Stimulated activated CD4-positive, alpha-beta T cell treated with anti-CD3 and anti-CD28 coated beads, Interleukin-1b, Interleukin-23, amount 100 ng/mL, for 48 hours (primary cell): ENCODE results near the gene MTG1.
"Not testable (repeated sequence)": the region's sequence is repeated elsewhere in the genome, so short reads cannot be mapped to it uniquely, and the experiment has no call there.

Source experiments
- DNase-seq: peaks from one replicate; pipeline ENCODE4 v3.0.0-alpha.2; 2020

The MTG1 gene

DNA sequence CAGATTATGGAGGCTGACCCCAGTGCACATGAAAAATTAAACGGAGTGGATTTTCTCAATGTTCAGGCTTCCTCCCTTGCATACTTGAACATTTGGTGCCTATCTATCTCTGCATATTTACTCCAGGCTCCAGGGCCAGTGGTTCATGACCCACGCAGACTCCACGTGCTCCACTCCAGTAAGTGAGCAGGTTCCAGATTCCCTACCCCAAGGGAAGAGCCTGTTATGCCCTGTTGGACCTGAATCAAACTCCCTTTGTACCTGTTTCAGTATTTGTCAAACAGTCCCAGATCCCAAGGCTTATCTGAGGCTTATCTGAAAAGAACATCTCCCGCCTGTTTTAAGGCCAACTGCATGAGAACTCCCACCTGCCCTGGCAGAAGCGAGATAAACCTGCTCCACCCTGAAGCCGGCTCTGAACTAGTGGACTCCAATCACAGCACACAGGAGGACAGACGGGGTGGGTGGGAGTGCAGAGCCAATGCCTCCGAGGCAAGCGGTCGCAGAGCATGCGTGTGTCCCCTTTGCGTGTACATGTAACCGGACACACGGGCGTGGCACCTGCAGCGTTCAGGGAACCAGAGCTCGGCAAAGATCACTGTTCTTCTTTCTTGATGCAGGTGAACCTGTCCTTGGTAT is 33.9 kb upstream of the MTG1 start:
- DNase-seq, result no peak

DNA sequence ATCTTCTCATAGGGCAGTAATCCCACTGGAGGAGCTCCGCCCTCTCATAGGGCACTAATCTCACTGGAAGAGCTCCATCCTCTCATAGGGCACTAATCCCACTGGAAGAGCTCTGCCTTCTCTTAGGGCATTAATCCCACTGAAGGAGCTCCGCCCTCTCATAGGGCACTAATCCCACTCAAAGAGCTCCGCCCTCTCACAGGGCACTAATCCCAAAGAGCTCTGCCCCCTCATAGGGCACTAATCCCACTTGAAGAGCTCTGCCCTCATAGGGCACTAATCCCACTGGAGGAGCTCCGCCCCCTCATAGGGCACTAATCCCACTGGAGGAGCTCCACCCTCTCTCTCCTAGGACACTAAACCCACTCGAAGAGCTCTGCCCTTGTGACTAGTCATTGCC is 32.7 kb upstream of the MTG1 start:
- DNase-seq, result no peak

DNA sequence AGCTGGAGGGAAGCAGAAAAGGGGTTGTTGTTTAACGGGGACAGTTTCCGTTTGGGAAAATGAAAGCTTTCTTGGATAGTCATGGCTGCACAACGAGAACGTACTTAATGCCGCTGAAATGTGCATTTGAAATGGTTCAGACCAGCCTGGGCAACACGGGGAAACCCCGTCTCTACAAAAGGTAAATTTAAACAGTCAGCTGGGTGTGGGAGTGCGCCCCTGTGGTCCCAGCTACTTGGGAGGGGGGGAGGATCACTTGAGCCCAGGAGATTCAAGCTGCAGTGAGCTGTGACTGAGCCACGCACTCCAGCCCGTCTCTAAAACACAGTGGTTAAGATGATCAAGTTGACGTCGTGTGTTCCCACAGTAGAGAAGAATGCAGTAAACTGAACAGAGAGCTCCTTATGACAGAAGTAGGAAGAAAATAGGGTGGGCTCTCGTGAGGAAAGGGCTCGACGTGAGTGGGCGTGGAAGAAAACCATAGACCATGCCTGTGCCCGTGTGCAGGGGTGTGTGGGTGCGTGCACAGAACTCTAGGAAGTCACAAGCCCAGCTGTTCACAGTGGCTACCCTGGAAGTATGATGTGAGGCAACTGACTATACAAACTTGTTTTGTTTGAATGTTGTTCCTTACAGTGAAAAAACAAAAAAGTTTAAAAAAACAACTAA is 32.0 kb upstream of the MTG1 start:
- DNase-seq, result no peak

DNA sequence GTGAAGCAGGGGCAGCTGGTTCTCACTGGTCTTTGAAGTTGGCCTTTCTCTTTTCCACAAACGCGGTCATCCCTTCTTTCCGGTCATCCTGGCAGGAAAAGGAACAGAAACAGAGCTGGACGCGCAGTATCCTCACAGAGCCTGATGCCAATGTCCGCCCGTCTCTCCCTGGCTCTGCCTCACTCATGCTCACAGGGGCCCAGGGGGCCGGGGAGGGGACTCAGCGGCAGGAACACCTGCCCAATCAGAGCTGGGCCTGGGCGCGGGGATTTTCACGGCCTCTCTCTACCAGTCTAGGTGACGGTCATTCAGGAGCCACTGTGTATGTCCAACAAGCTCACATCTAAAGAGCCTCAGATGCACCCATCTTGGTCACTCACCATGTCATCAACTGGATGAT is 31.1 kb upstream of the MTG1 start:
- no peak for DNase-seq

DNA sequence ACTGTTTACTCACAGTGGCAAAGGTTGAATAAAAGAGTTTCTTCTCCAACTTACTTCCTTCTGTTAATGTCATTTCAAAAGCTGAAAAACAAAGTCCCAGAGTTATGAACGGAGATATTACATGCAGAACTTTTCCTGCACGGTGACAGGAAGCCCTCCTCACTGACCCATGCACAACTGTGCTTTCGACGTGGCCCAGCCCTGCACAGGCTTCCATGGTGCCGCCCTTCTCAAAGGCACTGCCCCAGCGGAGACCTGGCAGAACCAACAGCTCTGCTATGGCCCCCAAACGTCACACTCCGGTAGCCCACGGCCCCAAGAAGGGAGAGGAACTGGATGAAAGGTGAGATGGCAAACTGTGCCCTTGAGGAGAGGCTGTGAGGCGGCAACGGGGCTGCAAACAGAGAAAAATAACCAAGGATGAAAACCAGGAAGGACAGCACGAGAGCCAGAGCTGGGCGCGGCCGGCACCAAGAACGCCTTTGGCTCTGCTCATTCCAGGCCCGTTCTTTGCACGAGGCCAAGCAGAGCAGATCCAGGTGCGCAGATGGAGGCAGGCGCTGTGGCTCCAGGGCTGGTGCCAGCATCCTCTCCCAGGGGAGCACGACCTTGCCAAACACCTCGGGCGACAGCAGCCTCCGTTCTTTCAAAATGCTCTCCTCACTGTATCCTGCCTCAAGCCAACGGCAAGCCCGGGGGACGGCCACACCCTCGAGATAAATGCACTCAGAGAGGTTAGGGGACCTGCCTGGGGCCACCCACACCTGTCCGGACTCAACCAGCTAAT is 29.1 kb upstream of the MTG1 start:
- no peak for DNase-seq

DNA sequence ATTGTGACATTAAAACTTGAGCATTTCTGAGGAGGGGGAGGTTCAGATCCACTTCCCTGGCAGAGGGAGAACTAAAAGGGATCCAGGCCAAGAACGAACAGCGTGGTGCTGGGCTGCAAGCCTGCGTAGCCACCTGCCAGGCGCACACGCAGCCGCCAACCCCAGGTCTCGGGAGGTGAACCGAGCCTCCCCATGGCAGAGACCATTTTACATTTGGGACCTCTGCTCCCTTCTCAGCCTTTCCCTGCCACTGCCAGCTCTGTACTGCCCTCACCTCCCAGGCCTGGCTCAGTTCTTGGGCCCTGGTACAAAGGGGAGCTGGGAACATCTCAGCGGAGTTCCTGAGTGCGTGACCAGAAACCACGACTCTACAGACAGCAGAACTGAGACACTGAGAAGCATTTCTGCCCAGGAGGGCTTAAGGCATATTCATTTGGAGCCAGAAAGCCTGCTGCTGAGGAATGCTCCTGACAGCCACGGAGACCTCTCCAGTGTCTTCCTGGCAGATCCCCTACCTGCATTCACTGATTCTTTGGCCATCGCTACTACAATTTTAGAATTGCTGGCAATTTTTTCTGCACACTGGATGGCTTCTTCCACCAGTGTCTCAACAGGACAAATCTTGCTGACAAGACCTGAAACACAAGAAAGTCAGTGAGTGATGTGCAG is 28.4 kb upstream of the MTG1 start:
- DNase-seq, result no peak

DNA sequence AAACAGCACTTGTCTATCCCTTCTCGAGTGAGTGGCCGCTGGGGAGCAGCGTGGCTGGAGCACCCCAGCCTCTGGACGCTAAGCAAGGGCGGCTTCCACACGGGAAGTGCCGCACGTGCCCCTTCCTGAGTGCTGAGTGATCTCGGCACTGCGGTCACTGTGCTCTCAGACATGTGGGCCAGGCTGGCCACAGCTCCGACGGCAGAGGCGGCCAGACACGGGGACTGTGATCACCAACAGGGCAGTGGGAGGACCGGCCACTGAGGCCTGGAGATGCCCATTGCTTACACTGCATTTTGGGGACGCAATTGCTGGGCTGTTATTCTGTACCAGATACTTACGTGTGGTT is 27.9 kb upstream of the MTG1 start:
- no peak for DNase-seq

DNA sequence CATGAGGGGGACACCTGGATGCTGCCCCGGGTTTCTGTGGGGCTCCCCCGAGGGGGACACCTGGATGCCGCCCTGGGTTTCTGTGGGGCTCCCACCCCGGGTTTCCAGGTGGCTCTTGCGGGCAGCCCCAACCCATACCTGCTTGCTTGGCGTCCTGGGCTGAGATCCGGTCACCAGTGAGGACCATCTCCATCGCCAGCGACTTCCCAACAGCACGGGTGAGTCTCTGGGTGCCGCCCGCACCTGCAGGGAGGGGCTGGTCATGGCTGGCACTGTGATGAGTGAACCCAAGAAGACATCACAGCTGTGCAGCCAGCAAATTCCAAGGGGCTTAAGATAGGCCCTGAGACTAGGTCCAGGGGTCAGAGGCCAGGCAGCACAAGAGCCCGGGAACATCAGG is 27.2 kb upstream of the MTG1 start:
- DNase-seq, result no peak

DNA sequence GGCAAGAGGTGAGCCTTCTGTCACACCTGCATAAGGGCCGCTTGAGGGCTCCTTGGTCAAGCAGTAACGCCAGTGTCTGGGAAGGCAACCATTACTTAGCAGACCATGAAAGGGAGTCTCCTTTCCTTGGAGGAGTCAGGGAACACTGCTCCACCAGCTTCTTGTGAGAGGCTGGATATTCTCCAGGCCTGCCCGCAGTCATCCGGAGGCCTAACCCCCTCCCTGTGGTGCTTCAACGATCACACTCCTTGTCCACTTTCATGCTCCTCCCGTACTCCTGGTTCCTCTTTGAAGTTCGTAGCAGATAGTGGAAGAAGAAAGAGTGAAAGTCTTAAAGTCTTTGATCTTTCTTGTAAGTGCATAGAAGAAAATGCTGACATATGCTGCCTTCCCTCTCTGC is 26.5 kb upstream of the MTG1 start:
- DNase-seq, result not testable (repeated sequence)

DNA sequence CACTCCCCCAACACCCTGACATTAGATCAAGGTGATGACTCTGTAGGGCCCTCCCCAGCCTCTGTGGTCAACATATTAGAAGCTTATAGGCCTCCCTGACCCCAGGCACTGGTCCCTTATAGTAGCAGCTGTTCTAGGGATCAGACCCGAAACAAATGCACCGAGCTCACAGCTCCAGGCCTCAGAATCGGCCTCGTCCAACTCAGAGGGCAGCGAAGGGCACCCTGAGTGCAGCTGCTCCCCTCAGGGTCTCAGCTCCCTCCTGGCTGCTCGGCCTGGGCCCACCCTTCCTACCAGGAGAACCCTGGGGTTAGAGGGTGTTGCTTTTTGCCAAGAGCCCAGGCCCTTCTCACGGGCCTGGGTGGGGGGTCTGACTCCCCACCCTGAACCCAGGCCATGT is 25.8 kb upstream of the MTG1 start:
- DNase-seq, result no peak

DNA sequence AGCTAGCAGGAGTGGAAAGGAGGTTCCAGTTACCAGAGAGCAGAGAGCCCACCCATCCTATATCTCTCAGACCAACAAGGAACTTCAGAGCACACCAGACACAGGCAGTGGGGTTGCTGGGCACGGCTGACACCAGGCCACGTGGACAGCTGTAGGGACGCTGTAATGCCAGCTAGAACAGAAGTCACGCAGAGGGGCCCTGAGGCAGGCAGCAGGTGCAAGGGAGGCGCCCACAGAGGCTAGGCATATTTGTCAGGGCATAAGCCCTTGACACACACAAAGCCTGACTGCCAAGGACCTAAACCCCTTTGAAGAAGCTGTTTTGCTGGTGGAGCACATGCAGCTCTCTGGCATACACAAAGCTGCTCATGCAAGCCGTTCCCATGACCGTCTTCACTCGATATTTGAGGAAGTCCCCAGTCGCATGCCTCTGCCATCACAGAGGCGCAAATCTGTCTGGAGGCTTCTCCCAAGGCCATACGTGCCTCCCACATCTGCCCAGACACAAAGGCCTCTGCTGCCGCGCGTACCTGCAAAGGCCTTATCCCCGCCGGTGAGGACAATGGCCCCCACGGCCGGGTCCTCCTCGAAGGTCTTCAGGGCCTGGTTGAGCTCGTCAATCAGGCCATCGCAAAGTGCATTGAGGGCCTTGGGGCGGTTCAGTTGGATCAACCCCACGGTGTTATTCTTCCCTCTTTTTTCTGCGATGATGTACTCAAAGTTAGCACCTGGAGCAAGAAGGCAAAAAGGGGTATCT is 23.7 kb upstream of the MTG1 start:
- no peak for DNase-seq

DNA sequence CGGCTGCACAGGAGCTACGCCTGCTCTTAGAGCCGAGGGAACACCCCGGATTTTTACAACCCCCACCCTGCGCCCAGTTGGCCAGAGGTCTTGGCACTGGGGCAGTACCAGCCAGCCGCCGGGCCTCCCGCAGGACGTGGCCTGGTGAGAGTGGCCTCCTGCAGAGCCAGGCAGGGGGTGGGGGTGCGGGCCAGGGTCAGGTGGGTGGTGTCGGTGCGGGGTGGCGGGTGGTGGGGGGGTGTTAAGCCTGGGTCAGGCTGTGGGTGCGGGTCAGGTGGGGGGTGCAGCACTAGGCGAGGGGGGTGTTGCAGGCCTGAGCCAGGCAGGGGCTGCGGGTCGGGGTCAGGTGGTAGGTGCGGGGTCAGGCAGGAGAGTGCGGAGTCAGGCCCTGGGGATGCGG is 21.4 kb upstream of the MTG1 start:
- DNase-seq, result no peak

DNA sequence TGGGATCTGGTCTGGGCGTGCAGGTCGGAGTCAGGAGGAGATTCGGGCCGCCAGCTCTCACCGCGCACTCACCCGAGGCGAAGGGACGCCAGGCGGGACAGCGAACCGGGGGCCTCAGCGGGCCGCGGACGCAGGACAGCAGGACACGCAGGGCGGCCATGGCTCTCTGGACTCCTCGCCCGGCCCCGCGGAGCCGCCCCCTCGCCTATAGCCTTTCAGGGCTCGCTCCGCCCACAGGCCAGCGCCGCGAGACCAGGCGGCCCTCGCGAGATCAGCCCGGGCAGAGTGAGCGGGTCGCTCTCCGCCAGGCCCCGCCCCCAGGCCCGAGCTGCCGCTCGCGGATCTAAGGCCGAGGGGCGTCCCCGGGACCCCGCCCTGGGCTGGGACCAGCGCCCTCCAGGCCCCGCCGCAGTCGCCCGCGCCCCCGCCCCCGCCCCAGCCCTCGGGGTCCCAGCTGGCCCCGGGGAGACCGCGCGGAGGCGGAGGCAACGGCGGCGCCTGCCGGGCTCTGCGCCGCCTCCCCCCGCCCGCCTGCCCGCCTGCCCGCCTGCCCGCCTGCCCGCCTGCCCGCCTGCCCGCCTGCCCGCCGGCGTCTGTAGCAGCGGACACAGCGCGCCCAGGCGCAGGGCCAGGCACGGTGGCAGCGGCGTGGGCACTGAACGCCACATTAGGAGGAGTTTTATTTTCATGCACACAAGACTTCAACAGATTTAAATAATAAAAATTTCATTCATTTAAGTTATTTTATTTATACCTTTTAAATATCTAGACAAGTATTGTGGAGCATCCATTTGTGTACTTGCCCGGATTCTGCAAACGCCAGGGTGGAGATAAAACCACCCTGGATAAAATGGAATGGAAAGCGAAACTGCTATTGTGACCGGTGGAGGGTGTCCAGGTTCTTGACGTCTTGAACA is 20.5 kb upstream of the MTG1 start, which contains the start of gene ECHS1:
Gene ECHS1 (minus strand): TSS at position 181 of the 917 bp plus-strand sequence. CDS start 21 bp downstream, at position 160.
- peak; percentile 93 for DNase-seq

DNA sequence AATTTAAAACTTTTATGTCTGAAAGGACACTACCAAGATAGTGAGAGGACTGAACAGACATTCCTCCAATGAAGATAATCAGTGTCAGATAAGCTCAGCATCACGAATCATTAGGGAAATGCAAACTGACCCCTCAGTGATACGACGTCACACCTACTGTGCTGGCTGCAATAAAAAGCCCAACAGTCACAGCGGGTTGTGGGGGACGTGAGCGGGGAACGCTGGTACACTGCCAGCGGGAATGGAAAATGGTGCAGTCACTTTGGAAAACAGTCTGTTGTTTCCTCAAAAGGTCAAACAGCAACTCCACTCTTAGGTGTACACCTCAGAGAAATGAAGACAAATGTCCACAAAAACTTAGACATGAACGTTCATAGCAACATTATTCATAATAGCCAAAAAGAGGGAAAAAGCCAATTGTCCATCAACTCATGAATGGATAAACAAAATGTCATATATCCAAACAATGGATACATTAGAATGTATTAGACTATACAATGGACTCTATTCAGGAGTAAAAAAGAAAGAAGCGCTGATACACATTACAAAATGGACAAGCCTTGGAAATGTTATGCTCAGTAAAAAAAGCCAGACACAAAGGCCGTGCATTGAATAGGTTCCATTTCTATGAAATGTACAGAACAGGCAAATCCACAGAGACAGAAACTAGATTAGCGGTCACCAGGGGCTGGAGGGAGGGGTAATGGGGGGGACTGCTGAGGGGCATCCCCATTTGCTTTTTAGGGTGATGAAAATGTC is 18.4 kb upstream of the MTG1 start:
- DNase-seq, result no peak

DNA sequence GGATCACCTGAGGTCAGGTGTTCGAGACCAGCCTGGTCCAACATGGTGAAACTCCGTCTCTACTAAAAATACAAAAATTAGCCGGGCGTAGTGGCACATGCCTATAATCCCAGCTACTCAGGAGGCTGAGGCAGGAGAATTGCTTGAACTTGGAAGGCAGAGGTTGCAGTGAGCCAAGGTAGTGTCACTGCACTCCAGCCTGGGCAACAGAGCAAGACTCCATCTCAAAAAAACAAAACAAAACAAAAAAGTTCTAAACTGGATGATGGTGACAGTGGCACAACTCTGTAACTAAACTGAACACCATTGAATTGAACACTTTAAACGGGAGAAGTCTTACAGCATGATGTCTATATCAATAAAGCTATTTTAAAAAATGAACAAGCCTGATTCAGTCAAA is 17.8 kb upstream of the MTG1 start:
- DNase-seq, result not testable (repeated sequence)

DNA sequence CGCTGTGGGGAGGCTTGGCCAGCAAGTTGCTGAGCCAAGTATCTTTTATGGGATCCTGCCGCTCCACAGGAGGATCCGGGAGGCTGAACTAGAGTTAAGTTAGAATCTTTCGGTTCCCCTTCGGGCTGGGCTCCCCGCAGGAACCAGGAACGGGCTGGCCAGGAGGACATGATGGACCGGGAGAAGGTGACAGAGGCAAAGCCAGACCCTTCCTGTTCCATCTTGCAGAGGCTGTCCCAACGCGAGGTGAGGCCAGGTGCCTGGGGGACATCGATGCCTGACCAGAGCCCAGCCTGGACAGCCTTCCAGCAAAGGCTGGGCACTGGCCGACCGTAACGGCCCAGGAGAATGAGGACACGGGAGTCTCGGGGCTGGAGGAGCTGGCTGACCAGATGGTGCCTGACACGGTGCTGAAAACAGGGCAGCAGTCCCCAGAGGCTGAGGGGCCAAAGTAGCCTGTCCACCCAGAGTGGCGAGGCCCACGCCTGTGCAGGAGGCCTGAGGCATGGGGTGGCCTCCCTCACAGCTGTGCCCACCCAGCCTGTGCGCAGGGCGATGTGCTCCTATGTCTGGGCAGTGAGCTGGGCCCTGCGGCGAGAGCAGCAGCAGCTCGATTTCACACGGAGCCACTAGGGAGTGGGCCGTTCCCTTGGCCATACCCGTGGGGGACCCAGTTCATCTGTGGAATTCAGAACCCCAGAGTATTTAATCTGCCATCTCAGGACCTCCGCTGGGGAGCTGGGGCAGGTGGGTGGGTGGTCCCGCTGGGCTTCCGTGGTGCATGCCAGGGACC is 16.7 kb upstream of the MTG1 start:
- no peak for DNase-seq

DNA sequence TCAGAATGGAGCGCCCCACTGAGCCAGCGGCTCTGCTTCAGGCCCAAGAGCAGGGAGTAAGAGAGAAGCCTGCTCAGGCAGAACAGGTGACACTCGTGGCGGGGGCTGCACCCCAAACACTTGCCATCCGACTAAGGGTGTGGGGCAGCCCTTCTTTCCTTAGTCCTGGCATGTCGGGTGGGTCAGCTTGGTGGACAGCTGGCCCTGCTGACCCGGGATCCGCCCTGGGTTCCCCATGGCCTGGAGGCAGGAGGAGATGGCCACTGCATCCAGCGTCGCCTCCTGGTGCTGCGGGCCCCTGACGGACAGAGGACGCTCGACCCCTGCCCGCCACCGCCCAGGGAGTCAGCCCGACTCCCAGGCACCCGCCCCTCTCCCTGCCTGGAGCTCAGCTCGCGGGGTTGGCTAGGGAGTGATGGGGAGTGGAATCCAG is 16.1 kb upstream of the MTG1 start:
- no peak for DNase-seq

DNA sequence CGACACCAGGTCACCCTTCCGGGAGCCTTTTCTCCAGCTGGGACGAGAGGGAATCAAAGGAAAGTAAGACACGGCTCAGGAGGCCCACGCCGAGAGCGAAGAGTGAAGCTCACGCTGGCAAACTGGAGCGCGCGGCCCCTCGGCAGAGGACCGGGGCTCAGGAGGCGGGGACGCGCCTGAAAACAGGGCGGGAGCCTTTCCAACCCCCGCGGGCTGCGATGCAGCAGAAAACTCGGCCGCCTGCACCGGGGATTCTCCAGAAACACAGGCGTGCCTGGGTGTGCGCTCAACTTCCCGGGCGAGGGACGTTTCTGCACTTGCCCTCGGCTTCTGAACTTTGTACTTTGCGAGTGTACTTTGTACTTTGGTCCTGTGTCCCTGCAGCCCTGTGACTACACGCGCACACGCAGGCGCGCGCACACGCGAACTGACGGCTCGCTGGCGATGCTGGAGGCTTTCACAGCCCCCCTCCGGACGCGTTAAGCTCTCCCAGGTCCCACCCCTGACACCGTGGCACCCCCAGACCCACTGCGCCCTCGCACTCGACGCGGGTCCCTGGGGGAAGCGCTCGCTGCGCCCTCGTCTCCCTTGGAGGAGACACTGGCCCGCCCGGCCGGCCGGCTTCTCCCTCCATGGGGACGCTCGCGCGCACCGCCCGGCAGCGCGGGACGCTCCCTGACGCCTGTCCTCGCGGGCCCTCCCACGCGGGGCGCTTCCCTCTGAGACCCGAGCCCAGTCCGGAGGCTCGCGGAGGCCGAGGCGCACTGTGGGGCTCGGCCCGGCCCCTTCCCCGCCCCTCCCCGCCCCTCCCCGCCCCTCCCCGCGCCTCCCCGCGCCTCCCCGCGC is 15.5 kb upstream of the MTG1 start:
- peak; percentile 50 for DNase-seq
